Measurements from ENCODE around the gene DLX2.

Gene DLX2

GRCh38 chr2:172134270-172134669, 31.6 kb upstream of the DLX2 start:
- H3K27ac ChIP-seq, result no peak overlapping the region
- no peak overlapping the region for H3K4me3 ChIP-seq
- no peak for TF ChIP-seq CTCF (IDR thresholded peaks at IDR 0.05)
- DNase-seq (ENCODE audit: low spot score), result no peak

GRCh38 chr2:172131713-172132555, 29.2 kb upstream of the DLX2 start:
- H3K4me3 ChIP-seq, result no peak overlapping the region
- no peak for TF ChIP-seq CTCF (IDR thresholded peaks at IDR 0.05)
- no peak overlapping the region for H3K27ac ChIP-seq
- no peak for DNase-seq (ENCODE audit: low spot score)

GRCh38 chr2:172129404-172129803, 26.7 kb upstream of the DLX2 start:
- no peak for DNase-seq (ENCODE audit: low spot score)
- no peak overlapping the region for H3K27ac ChIP-seq
- no peak for TF ChIP-seq CTCF (IDR thresholded peaks at IDR 0.05)
- H3K4me3 ChIP-seq, result no peak overlapping the region

- no peak overlapping the region for H3K27ac ChIP-seq
- no peak for TF ChIP-seq CTCF (IDR thresholded peaks at IDR 0.05)
- DNase-seq (ENCODE audit: low spot score), result no peak
- H3K4me3 ChIP-seq, result no peak overlapping the region
Observed at GRCh38 chr2:172128484-172128883, 25.8 kb upstream of the DLX2 start.

GRCh38 chr2:172120118-172120517, 17.4 kb upstream of the DLX2 start:
- no peak for DNase-seq (ENCODE audit: low spot score)
- no peak for TF ChIP-seq CTCF (IDR thresholded peaks at IDR 0.05)
- H3K27ac ChIP-seq, result no peak overlapping the region
- H3K4me3 ChIP-seq, result no peak overlapping the region

- no peak for TF ChIP-seq CTCF (IDR thresholded peaks at IDR 0.05)
- DNase-seq (ENCODE audit: low spot score), result no peak
- H3K4me3 ChIP-seq, result no peak overlapping the region
- H3K27ac ChIP-seq, result no peak overlapping the region
Observed at GRCh38 chr2:172119089-172119488, 16.4 kb upstream of the DLX2 start.

GRCh38 chr2:172116107-172116506, 13.4 kb upstream of the DLX2 start:
- Histone ChIP-seq H3K4me3 (no peak overlapping the region), H3K27ac (no peak overlapping the region)
- DNase-seq (ENCODE audit: low spot score), result no peak
- TF ChIP-seq CTCF (IDR thresholded peaks at IDR 0.05), result no peak
